Hepatocyte (in vitro differentiated cells): ENCODE results near the gene COMMD3.

Experiments used
- CTCF ChIP-seq: fragments of 200-600 bp; sonication (generic); IDR thresholded peaks from 2 replicates; pipeline ENCODE4 v1.5.1; 2016; ENCODE audit warnings: antibody characterized with exemption, mild to moderate bottlenecking; ENCODE audit not compliant: poor library complexity
- EZH2 ChIP-seq: fragments of 200-600 bp; sonication (generic); IDR thresholded peaks from 2 replicates; pipeline ENCODE4 v1.6.1; 2016; ENCODE audit warnings: antibody characterized with exemption, mild to moderate bottlenecking, borderline replicate concordance

- TF ChIP-seq CTCF (no peak), EZH2 (no peak)
These were observed 27.5 kb downstream of the COMMD3 start for GRCh38 chr10:22343731-22344130.
